GM12878 (cell line): ENCODE data around the gene CDH7.

Source experiments
- RAD21 ChIP-seq: IDR thresholded peaks from 2 replicates; pipeline ENCODE4 v1.6.1; 2011; ENCODE audit warnings: mild to moderate bottlenecking, low read depth, low read length, moderate library complexity; ENCODE audit not compliant: insufficient read depth
- SIN3A ChIP-seq: IDR thresholded peaks from 2 replicates; pipeline ENCODE4 v1.6.1; 2012; ENCODE audit warnings: low read depth, low read length, improper control_type of control experiment

- TF ChIP-seq RAD21 (no peak), SIN3A (no peak)
Observed at GRCh38 chr18:65737471-65737955, 13.3 kb upstream of the CDH7 start.
